ENCODE measurements around the gene ADGRA1.

GRCh38 chr10:133091316-133091715, 3.6 kb downstream of the ADGRA1 start:
- TF ChIP-seq SMC3 (IDR thresholded peaks at IDR 0.05; ENCODE audit: low read length) = no peak
- no peak for TF ChIP-seq JUN (CRISPR knock-in tag; IDR thresholded peaks at IDR 0.05)
- no peak for TF ChIP-seq CEBPZ (IDR thresholded peaks at IDR 0.05; ENCODE audit: low read length)
- no peak for TF ChIP-seq NCOA2 (CRISPR knock-in tag; IDR thresholded peaks at IDR 0.05)
- TF ChIP-seq ZEB1 (IDR thresholded peaks at IDR 0.05; ENCODE audit: insufficient replicate concordance, low read depth) = no peak
- TF ChIP-seq SMAD1 (CRISPR knock-in tag; IDR thresholded peaks at IDR 0.05; ENCODE audit: borderline replicate concordance, low read depth) = no peak
- TF ChIP-seq, protein P1, sequence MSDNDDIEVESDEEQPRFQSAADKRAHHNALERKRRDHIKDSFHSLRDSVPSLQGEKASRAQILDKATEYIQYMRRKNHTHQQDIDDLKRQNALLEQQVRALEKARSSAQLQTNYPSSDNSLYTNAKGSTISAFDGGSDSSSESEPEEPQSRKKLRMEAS (IDR thresholded peaks at IDR 0.05) = no peak
- TF ChIP-seq HOXD1 (CRISPR knock-in tag; IDR thresholded peaks at IDR 0.05) = no peak
- TF ChIP-seq ZHX2 (IDR thresholded peaks at IDR 0.05; ENCODE audit: low read depth) = no peak
- no peak for TF ChIP-seq ZHX2 (CRISPR knock-in tag; IDR thresholded peaks at IDR 0.05; ENCODE audit: borderline replicate concordance)
- TF ChIP-seq PLRG1 (conservative IDR thresholded peaks at IDR 0.05) = no peak

All from HepG2 (cell line).